GM23338 (cell line): ENCODE measurements around the gene GEMIN8. TPM values are rescaled to one million over a fixed set of nuclear protein-coding genes. Genes with fewer than 3 reads are reported as not detected.
A peak's percentile ranks its signal among the peaks of the same experiment; 100 is the strongest.

Experiments used
- ATAC-seq: fragments of 200-7000 bp; cut with Tn5 transposase; 3 replicates; pipeline ENCODE4 v1.9.1; 2020
- DNase-seq: peaks from one replicate; pipeline ENCODE4 v3.0.0-alpha.2; 2015; ENCODE audit warnings: low spot score
- H2AFZ ChIP-seq: fragments of 200-600 bp; sonication (generic); 2 replicates; pipeline ENCODE4 v1.8.0; 2016; ENCODE audit warnings: antibody characterized with exemption, mild to moderate bottlenecking, moderate library complexity
- H3F3A ChIP-seq: fragments of 200-600 bp; sonication (generic); replicated peaks from 2 replicates; pipeline ENCODE4 v1.8.0; 2017; ENCODE audit warnings: antibody characterized with exemption, mixed run types, low read depth
- H3K27ac ChIP-seq: fragments of 200-600 bp; sonication (generic); 2 replicates; pipeline ENCODE4 v1.6.1; 2016; ENCODE audit warnings: low read depth
- H3K27me3 ChIP-seq: fragments of 200-600 bp; sonication (generic); 2 replicates; pipeline ENCODE4 v1.8.0; 2016; ENCODE audit warnings: mild to moderate bottlenecking, mixed run types, moderate library complexity; ENCODE audit not compliant: insufficient read depth
- H3K36me3 ChIP-seq: fragments of 200-600 bp; sonication (generic); 2 replicates; pipeline ENCODE4 v1.8.0; 2016; ENCODE audit warnings: mild to moderate bottlenecking; ENCODE audit not compliant: insufficient read depth
- H3K4me1 ChIP-seq: fragments of 200-600 bp; sonication (generic); 2 replicates; pipeline ENCODE4 v1.8.0; 2016; ENCODE audit warnings: mild to moderate bottlenecking, moderate library complexity; ENCODE audit not compliant: insufficient read depth
- H3K4me2 ChIP-seq: fragments of 200-600 bp; sonication (generic); 2 replicates; pipeline ENCODE4 v1.7.1; 2017; ENCODE audit warnings: mixed run types
- H3K4me3 ChIP-seq: fragments of 200-600 bp; sonication (generic); 2 replicates; pipeline ENCODE4 v1.6.1; 2016; ENCODE audit warnings: mixed run types
- H3K79me2 ChIP-seq: fragments of 200-600 bp; sonication (generic); replicated peaks from 2 replicates; pipeline ENCODE4 v1.8.0; 2017; ENCODE audit warnings: mild to moderate bottlenecking; ENCODE audit not compliant: insufficient read depth
- H3K9me2 ChIP-seq: fragments of 200-600 bp; sonication (generic); 2 replicates; pipeline ENCODE4 v1.8.0; 2017; ENCODE audit not compliant: insufficient read depth
- H4K20me1 ChIP-seq: fragments of 200-600 bp; sonication (generic); replicated peaks from 2 replicates; pipeline ENCODE4 v1.8.0; 2017; ENCODE audit warnings: mild to moderate bottlenecking; ENCODE audit not compliant: insufficient read depth
- H3K27ac Mint-ChIP-seq: 2 replicates; pipeline ENCODE4 v1.8.0; 2020; ENCODE audit warnings: inconsistent platforms, mild to moderate bottlenecking, moderate library complexity, mixed read lengths
- H3K27me3 Mint-ChIP-seq: 3 replicates; pipeline ENCODE4 v1.8.0; 2022; ENCODE audit warnings: low read depth, mild to moderate bottlenecking, moderate library complexity, mixed read lengths, inconsistent platforms; ENCODE audit not compliant: insufficient read depth, poor library complexity
- H3K36me3 Mint-ChIP-seq: 3 replicates; pipeline ENCODE4 v1.8.0; 2021; ENCODE audit warnings: low read depth, mild to moderate bottlenecking, inconsistent platforms, moderate library complexity, mixed read lengths
- H3K4me1 Mint-ChIP-seq: 3 replicates; pipeline ENCODE4 v1.8.0; 2020; ENCODE audit warnings: mild to moderate bottlenecking, inconsistent platforms, mixed read lengths
- H3K4me3 Mint-ChIP-seq: 3 replicates; pipeline ENCODE4 v1.8.0; 2021; ENCODE audit warnings: moderate library complexity, mild to moderate bottlenecking, inconsistent platforms, mixed read lengths
- H3K9me3 Mint-ChIP-seq: 3 replicates; pipeline ENCODE4 v1.8.0; 2020; ENCODE audit warnings: moderate library complexity, mild to moderate bottlenecking, inconsistent platforms, mixed read lengths
- CREB1 ChIP-seq: fragments of 250-450 bp; sonication (Bioruptor Pico); IDR thresholded peaks from 2 replicates; pipeline ENCODE4 v1.5.0; 2020; ENCODE audit warnings: low read depth, mild to moderate bottlenecking, moderate library complexity
- EZH2 ChIP-seq: fragments of 200-600 bp; sonication (generic); IDR thresholded peaks from one replicate; pipeline ENCODE4 v1.8.0; 2017; ENCODE audit warnings: antibody characterized with exemption, mild to moderate bottlenecking, low read depth; ENCODE audit not compliant: unreplicated experiment
- EZH2phosphoT487 ChIP-seq: fragments of 200-600 bp; sonication (generic); IDR thresholded peaks from one replicate; pipeline ENCODE4 v1.8.1; 2018; ENCODE audit warnings: antibody characterized with exemption; ENCODE audit not compliant: unreplicated experiment
- JUNB ChIP-seq: IDR thresholded peaks from one replicate; pipeline ENCODE4 v1.6.1; 2016; ENCODE audit warnings: antibody characterized with exemption; ENCODE audit not compliant: unreplicated experiment
- NANOG ChIP-seq: IDR thresholded peaks from 2 replicates; pipeline ENCODE4 v1.6.1; 2016; ENCODE audit warnings: antibody characterized with exemption, borderline replicate concordance
- POLR2AphosphoS5 ChIP-seq: IDR thresholded peaks from 2 replicates; pipeline ENCODE4 v1.6.1; 2016; ENCODE audit warnings: antibody characterized with exemption, low read depth
- STAT1 ChIP-seq: IDR thresholded peaks from one replicate; pipeline ENCODE4 v1.6.1; 2016; ENCODE audit warnings: antibody characterized with exemption; ENCODE audit not compliant: unreplicated experiment
- ZNF114 ChIP-seq: fragments of 250-450 bp; sonication (Bioruptor Pico); IDR thresholded peaks from 2 replicates; pipeline ENCODE4 v1.5.0; 2020; ENCODE audit warnings: mild to moderate bottlenecking, moderate library complexity
- ZNF331 ChIP-seq: fragments of 250-450 bp; sonication (Bioruptor Pico); IDR thresholded peaks from 2 replicates; pipeline ENCODE4 v1.5.0; 2020; ENCODE audit warnings: low read depth, mild to moderate bottlenecking, moderate library complexity
- polyA plus RNA-seq: library from polyadenylated mRNA; unstranded; fragments of >200 nt; fragmentation: Nextera tagmentation; extraction: Ambion mirVana; gene quantifications from 2 replicates; pipeline ENCODE4 v1.2.1, GENCODE V29; 2016
- total RNA-seq: library from RNA; depleted of rRNA; stranded (reverse); fragments of >200 nt; shearing (Covaris generic); gene quantifications from 2 replicates; pipeline ENCODE4 v1.2.3, GENCODE V29; 2014
- TF ChIP-seq, protein P1 (sequence below): IDR thresholded peaks from 2 replicates; pipeline ENCODE4 v1.6.1; 2016; ENCODE audit warnings: antibody characterized with exemption
- TF ChIP-seq, protein P2 (sequence below), 2 experiments: fragments of 200-600 bp in 1 of 2; sonication (generic) in 1 of 2; conservative IDR thresholded peaks; 2 replicates each; pipeline versions ENCODE4 v1.5.1 to v1.6.1; 2016 to 2017; ENCODE audit warnings: antibody characterized with exemption in 2 of 2, low read depth in 2 of 2, mild to moderate bottlenecking in 2 of 2, moderate library complexity in 1 of 2
- TF ChIP-seq, protein P3 (sequence below): IDR thresholded peaks from one replicate; pipeline ENCODE4 v1.6.1; 2018; ENCODE audit warnings: antibody characterized with exemption; ENCODE audit not compliant: unreplicated experiment
- TF ChIP-seq, protein P4 (sequence below): fragments of 250-450 bp; sonication (Bioruptor Pico); IDR thresholded peaks from 2 replicates; pipeline ENCODE4 v1.5.0; 2020; ENCODE audit warnings: mild to moderate bottlenecking, moderate library complexity

The GEMIN8 gene
- total and polyA plus RNA-seq, 2 experiments from 2014 or later: 16.5 to 19.9 TPM

DNA sequence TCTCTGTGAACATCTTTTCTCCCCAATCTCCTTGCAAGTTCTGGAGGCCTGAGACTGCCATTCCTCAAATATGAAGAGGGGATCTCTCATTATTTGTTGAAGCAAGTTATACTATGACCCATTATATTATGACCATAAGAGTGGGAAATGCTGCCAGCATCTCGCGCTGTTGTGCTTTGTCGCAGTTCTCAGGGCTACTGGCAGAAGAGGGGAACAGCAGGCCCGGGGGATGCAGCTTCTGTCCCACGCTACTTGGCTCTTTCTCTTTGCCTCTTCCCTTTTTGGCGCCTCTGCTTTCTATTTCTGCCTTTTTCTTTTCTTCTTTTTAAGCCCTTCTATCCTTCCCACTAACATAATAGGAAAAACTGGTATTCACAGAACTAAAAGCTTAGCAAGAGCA lies 64.2 kb downstream of the GEMIN8 start:
- no peak overlapping the region for H3K4me3 Mint-ChIP-seq
- H3K27me3 Mint-ChIP-seq: peaks cover 2% of the 10 kb centered on the region
- H3K9me2 ChIP-seq: no peaks in the 10 kb centered on the region
- H3F3A ChIP-seq: no peaks in the 10 kb centered on the region
- H3K27ac Mint-ChIP-seq: no peak overlapping the region
- no peaks in the 10 kb centered on the region for H4K20me1 ChIP-seq
- DNase-seq (peak; percentile 34), ATAC-seq (peak; percentile 88)
- no peaks in the 10 kb centered on the region for H3K27me3 ChIP-seq
- H2AFZ ChIP-seq: peak overlapping the region; percentile 78
- peaks cover 13% of the 10 kb centered on the region for H3K4me1 Mint-ChIP-seq
- H3K4me3 ChIP-seq: no peak overlapping the region
- peaks cover 12% of the 10 kb centered on the region for H3K4me1 ChIP-seq
- no peaks in the 10 kb centered on the region for H3K36me3 Mint-ChIP-seq
- no peak overlapping the region for H3K27ac ChIP-seq
- TF ChIP-seq ZNF114 (CRISPR knock-in tag): no peak
- TF ChIP-seq EZH2: no peak
- TF ChIP-seq, protein P1, sequence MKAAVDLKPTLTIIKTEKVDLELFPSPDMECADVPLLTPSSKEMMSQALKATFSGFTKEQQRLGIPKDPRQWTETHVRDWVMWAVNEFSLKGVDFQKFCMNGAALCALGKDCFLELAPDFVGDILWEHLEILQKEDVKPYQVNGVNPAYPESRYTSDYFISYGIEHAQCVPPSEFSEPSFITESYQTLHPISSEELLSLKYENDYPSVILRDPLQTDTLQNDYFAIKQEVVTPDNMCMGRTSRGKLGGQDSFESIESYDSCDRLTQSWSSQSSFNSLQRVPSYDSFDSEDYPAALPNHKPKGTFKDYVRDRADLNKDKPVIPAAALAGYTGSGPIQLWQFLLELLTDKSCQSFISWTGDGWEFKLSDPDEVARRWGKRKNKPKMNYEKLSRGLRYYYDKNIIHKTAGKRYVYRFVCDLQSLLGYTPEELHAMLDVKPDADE: no peak
- TF ChIP-seq EZH2phosphoT487: no peak
- TF ChIP-seq, protein P2, sequence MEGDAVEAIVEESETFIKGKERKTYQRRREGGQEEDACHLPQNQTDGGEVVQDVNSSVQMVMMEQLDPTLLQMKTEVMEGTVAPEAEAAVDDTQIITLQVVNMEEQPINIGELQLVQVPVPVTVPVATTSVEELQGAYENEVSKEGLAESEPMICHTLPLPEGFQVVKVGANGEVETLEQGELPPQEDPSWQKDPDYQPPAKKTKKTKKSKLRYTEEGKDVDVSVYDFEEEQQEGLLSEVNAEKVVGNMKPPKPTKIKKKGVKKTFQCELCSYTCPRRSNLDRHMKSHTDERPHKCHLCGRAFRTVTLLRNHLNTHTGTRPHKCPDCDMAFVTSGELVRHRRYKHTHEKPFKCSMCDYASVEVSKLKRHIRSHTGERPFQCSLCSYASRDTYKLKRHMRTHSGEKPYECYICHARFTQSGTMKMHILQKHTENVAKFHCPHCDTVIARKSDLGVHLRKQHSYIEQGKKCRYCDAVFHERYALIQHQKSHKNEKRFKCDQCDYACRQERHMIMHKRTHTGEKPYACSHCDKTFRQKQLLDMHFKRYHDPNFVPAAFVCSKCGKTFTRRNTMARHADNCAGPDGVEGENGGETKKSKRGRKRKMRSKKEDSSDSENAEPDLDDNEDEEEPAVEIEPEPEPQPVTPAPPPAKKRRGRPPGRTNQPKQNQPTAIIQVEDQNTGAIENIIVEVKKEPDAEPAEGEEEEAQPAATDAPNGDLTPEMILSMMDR (conservative IDR thresholded peaks at IDR 0.05; ENCODE audit: low read depth in 2 of 2): no peak
- no peak for TF ChIP-seq JUNB
- TF ChIP-seq CREB1 (CRISPR knock-in tag): no peak
- TF ChIP-seq, protein P3, sequence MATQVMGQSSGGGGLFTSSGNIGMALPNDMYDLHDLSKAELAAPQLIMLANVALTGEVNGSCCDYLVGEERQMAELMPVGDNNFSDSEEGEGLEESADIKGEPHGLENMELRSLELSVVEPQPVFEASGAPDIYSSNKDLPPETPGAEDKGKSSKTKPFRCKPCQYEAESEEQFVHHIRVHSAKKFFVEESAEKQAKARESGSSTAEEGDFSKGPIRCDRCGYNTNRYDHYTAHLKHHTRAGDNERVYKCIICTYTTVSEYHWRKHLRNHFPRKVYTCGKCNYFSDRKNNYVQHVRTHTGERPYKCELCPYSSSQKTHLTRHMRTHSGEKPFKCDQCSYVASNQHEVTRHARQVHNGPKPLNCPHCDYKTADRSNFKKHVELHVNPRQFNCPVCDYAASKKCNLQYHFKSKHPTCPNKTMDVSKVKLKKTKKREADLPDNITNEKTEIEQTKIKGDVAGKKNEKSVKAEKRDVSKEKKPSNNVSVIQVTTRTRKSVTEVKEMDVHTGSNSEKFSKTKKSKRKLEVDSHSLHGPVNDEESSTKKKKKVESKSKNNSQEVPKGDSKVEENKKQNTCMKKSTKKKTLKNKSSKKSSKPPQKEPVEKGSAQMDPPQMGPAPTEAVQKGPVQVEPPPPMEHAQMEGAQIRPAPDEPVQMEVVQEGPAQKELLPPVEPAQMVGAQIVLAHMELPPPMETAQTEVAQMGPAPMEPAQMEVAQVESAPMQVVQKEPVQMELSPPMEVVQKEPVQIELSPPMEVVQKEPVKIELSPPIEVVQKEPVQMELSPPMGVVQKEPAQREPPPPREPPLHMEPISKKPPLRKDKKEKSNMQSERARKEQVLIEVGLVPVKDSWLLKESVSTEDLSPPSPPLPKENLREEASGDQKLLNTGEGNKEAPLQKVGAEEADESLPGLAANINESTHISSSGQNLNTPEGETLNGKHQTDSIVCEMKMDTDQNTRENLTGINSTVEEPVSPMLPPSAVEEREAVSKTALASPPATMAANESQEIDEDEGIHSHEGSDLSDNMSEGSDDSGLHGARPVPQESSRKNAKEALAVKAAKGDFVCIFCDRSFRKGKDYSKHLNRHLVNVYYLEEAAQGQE: no peak
- no peak for TF ChIP-seq POLR2AphosphoS5
- no peak for TF ChIP-seq NANOG
- TF ChIP-seq STAT1: no peak
- TF ChIP-seq, protein P4, sequence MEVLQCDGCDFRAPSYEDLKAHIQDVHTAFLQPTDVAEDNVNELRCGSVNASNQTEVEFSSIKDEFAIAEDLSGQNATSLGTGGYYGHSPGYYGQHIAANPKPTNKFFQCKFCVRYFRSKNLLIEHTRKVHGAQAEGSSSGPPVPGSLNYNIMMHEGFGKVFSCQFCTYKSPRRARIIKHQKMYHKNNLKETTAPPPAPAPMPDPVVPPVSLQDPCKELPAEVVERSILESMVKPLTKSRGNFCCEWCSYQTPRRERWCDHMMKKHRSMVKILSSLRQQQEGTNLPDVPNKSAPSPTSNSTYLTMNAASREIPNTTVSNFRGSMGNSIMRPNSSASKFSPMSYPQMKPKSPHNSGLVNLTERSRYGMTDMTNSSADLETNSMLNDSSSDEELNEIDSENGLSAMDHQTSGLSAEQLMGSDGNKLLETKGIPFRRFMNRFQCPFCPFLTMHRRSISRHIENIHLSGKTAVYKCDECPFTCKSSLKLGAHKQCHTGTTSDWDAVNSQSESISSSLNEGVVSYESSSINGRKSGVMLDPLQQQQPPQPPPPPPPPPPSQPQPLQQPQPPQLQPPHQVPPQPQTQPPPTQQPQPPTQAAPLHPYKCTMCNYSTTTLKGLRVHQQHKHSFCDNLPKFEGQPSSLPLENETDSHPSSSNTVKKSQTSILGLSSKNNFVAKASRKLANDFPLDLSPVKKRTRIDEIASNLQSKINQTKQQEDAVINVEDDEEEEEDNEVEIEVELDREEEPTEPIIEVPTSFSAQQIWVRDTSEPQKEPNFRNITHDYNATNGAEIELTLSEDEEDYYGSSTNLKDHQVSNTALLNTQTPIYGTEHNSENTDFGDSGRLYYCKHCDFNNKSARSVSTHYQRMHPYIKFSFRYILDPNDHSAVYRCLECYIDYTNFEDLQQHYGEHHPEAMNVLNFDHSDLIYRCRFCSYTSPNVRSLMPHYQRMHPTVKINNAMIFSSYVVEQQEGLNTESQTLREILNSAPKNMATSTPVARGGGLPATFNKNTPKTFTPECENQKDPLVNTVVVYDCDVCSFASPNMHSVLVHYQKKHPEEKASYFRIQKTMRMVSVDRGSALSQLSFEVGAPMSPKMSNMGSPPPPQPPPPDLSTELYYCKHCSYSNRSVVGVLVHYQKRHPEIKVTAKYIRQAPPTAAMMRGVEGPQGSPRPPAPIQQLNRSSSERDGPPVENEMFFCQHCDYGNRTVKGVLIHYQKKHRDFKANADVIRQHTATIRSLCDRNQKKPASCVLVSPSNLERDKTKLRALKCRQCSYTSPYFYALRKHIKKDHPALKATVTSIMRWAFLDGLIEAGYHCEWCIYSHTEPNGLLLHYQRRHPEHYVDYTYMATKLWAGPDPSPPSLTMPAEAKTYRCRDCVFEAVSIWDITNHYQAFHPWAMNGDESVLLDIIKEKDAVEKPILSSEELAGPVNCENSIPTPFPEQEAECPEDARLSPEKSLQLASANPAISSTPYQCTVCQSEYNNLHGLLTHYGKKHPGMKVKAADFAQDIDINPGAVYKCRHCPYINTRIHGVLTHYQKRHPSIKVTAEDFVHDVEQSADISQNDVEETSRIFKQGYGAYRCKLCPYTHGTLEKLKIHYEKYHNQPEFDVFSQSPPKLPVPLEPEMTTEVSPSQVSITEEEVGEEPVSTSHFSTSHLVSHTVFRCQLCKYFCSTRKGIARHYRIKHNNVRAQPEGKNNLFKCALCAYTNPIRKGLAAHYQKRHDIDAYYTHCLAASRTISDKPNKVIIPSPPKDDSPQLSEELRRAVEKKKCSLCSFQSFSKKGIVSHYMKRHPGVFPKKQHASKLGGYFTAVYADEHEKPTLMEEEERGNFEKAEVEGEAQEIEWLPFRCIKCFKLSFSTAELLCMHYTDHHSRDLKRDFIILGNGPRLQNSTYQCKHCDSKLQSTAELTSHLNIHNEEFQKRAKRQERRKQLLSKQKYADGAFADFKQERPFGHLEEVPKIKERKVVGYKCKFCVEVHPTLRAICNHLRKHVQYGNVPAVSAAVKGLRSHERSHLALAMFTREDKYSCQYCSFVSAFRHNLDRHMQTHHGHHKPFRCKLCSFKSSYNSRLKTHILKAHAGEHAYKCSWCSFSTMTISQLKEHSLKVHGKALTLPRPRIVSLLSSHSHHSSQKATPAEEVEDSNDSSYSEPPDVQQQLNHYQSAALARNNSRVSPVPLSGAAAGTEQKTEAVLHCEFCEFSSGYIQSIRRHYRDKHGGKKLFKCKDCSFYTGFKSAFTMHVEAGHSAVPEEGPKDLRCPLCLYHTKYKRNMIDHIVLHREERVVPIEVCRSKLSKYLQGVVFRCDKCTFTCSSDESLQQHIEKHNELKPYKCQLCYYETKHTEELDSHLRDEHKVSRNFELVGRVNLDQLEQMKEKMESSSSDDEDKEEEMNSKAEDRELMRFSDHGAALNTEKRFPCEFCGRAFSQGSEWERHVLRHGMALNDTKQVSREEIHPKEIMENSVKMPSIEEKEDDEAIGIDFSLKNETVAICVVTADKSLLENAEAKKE (CRISPR knock-in tag): no peak
- TF ChIP-seq ZNF331 (CRISPR knock-in tag): no peak
- H3K4me2 ChIP-seq: no peak overlapping the region
- no peaks in the 10 kb centered on the region for H3K36me3 ChIP-seq
- H3K9me3 Mint-ChIP-seq: no peaks in the 10 kb centered on the region; the same call in 2 of the 3 replicates
- H3K79me2 ChIP-seq: no peaks in the 10 kb centered on the region
